ENCODE data around the gene C21orf58. TPM values are rescaled to one million over a fixed set of nuclear protein-coding genes. Genes with fewer than 3 reads are reported as not detected.

The C21orf58 gene
- total and polyA plus RNA-seq, 2 experiments from 2014 or later, result 3.7 to 4.2 TPM

GRCh38 chr21:46369520-46370235, 46.0 kb upstream of the C21orf58 start:
- no peak for TF ChIP-seq EZH2 (IDR thresholded peaks at IDR 0.05; ENCODE audit: insufficient read depth, poor library complexity, severe bottlenecking)
- TF ChIP-seq EZH2phosphoT487 (IDR thresholded peaks at IDR 0.05; ENCODE audit: insufficient read depth, low read depth), result no peak
- no peaks in the 10 kb centered on the region for H3K4me1 ChIP-seq (ENCODE audit: insufficient read depth)
- H3K79me2 ChIP-seq (ENCODE audit: insufficient read depth), result peaks cover 66% of the 10 kb centered on the region
- no peaks in the 10 kb centered on the region for H3F3A ChIP-seq (ENCODE audit: insufficient read depth)
- no peak overlapping the region for H2AFZ ChIP-seq
- in situ Hi-C loops (cut with MboI), result loop anchor here (10.0 kb wide), 1 partner anchor 55 kb away; no protein-coding TSS in a partner anchor
- no peaks in the 10 kb centered on the region for H3K9me3 ChIP-seq (ENCODE audit: low read depth)
- no peak overlapping the region for H3K4me3 ChIP-seq
- H3K9me2 ChIP-seq (ENCODE audit: insufficient read depth), result no peaks in the 10 kb centered on the region
- WGBS, 2 experiments (ENCODE audit: low coverage in 1 of 2, low lambda C conversion rate in 2 of 2, missing lambda C conversion rate in 2 of 2), result 94 to 95% methylated on average over 13 to 20 of the region's 20 CpGs
- H3K27me3 ChIP-seq (replicated peaks; ENCODE audit: insufficient read depth), result no peaks in the 10 kb centered on the region
- no peak overlapping the region for H3K4me2 ChIP-seq (ENCODE audit: unreplicated experiment)
- peaks cover 7% of the 10 kb centered on the region; the same call in 1 of the 2 replicates for H3K36me3 ChIP-seq (ENCODE audit: low read depth)
- H3K27ac ChIP-seq, result no peak overlapping the region
- H4K20me1 ChIP-seq (ENCODE audit: insufficient read depth), result no peaks in the 10 kb centered on the region
- DNase-seq, result no peak
- no peak overlapping the region for H3K9ac ChIP-seq

DNA sequence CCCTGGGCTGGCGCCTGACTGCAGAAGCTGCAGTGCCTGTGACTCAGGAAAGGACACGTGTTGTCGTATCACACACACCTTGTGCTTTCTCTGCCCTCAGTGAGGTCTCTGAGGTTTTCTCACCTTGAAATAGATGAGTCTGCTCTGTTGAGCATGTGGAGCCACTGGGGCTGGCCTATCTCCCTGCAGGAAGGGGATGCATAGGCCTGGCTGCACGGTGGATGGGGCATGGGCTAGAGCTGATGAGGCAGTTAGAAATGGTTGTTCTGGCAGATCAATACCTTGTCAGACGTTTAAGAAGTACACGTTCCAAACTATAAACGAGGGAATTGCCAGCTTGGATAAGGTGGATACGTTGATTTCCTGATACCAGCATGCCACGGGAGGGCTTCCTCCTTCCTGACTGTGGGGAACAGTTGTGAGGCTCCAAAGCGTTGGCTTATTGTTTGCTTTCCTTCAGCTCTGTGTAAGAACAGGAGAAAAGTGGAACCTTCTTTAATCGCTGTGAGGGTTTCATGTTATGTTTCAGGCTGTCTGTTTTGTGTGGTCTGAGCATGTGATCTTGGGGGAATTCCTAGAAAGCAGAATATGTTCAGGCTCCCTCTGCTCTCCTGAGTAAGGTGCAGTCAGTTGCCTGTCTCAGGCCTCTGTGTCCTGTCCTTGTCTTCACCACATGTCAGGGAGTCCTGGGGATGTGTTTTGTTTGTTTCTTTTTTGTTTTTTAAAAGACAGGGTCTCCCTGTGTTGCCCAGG, 45.0 kb upstream of the C21orf58 start:
- 79 to 81% methylated on average over 11 of the region's 11 CpGs for WGBS, 2 experiments (ENCODE audit: low coverage in 1 of 2, low lambda C conversion rate in 2 of 2, missing lambda C conversion rate in 2 of 2)
- no peaks in the 10 kb centered on the region for H4K20me1 ChIP-seq (ENCODE audit: insufficient read depth)
- no peaks in the 10 kb centered on the region for H3F3A ChIP-seq (ENCODE audit: insufficient read depth)
- no peak overlapping the region for H3K9ac ChIP-seq
- H3K4me1 ChIP-seq (ENCODE audit: insufficient read depth), result no peaks in the 10 kb centered on the region
- H3K4me3 ChIP-seq, result no peak overlapping the region
- no peak for DNase-seq
- H3K27ac ChIP-seq, result no peak overlapping the region
- H2AFZ ChIP-seq, result no peak overlapping the region
- H3K9me3 ChIP-seq (ENCODE audit: low read depth), result no peaks in the 10 kb centered on the region
- H3K9me2 ChIP-seq (ENCODE audit: insufficient read depth), result no peaks in the 10 kb centered on the region
- TF ChIP-seq EZH2 (IDR thresholded peaks at IDR 0.05; ENCODE audit: insufficient read depth, poor library complexity, severe bottlenecking), result no peak
- no peak for TF ChIP-seq EZH2phosphoT487 (IDR thresholded peaks at IDR 0.05; ENCODE audit: insufficient read depth, low read depth)
- H3K79me2 ChIP-seq (ENCODE audit: insufficient read depth), result peaks cover 57% of the 10 kb centered on the region
- H3K27me3 ChIP-seq (replicated peaks; ENCODE audit: insufficient read depth), result no peaks in the 10 kb centered on the region
- in situ Hi-C loops (cut with MboI), result loop anchor here (10.0 kb wide), 1 partner anchor 56 kb away; no protein-coding TSS in a partner anchor
- H3K36me3 ChIP-seq (ENCODE audit: low read depth), result peaks cover 7% of the 10 kb centered on the region; the same call in 1 of the 2 replicates
- no peak overlapping the region for H3K4me2 ChIP-seq (ENCODE audit: unreplicated experiment)

DNA sequence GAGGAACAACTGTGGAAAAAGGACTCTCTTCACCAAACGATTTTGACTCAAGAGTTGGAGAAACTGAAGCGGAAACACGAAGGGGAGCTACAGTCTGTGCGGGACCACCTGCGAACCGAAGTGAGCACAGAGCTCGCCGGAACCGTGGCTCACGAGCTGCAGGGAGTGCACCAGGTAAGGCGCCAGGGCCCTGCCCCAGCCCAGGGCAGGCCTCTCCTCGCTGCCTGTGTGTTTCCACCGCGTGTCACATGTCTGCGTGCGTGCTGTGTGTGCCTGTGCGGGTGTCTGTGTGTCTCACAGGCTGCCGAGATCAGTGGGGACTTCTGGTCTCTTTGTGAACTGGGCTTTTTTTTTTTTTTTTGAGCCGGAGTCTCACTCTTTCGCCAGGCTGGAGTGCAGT, 43.3 kb upstream of the C21orf58 start:
- Histone ChIP-seq H3K4me3 (no peak overlapping the region), H3K36me3 (ENCODE audit: low read depth) (peaks cover 18% of the 10 kb centered on the region; the same call in 1 of the 2 replicates), H3K9me3 (ENCODE audit: low read depth) (no peaks in the 10 kb centered on the region), H3K79me2 (ENCODE audit: insufficient read depth) (peaks cover 42% of the 10 kb centered on the region), H3K4me2 (ENCODE audit: unreplicated experiment) (no peak overlapping the region), H3K9ac (no peak overlapping the region), H4K20me1 (ENCODE audit: insufficient read depth) (no peaks in the 10 kb centered on the region), H3K4me1 (ENCODE audit: insufficient read depth) (no peaks in the 10 kb centered on the region), H3K27me3 (replicated peaks; ENCODE audit: insufficient read depth) (no peaks in the 10 kb centered on the region), H3F3A (ENCODE audit: insufficient read depth) (no peaks in the 10 kb centered on the region), H2AFZ (no peak overlapping the region), H3K27ac (no peak overlapping the region), H3K9me2 (ENCODE audit: insufficient read depth) (no peaks in the 10 kb centered on the region)
- TF ChIP-seq EZH2 (IDR thresholded peaks at IDR 0.05; ENCODE audit: insufficient read depth, poor library complexity, severe bottlenecking), result no peak
- no peak for TF ChIP-seq EZH2phosphoT487 (IDR thresholded peaks at IDR 0.05; ENCODE audit: insufficient read depth, low read depth)
- no peak for DNase-seq
- WGBS, 2 experiments (ENCODE audit: low coverage in 1 of 2, low lambda C conversion rate in 2 of 2, missing lambda C conversion rate in 2 of 2), result 96 to 98% methylated on average over 20 of the region's 20 CpGs
- in situ Hi-C loops (cut with MboI), result loop anchor here (10.0 kb wide), 1 partner anchor 58 kb away; no protein-coding TSS in a partner anchor

DNA sequence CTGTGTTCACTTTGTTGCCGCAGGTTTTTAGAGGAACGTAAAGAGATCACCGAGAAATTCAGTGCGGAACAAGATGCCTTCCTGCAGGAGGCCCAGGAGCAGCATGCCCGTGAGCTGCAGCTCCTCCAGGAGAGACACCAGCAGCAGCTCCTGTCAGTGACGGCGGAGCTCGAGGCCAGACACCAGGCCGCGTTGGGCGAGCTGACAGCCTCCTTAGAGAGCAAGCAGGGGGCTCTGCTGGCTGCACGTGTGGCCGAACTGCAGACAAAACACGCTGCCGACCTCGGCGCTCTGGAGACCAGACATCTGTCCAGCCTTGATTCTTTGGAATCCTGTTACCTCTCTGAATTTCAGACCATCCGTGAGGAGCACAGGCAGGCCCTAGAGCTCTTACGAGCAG, 42.9 kb upstream of the C21orf58 start:
- H3F3A ChIP-seq (ENCODE audit: insufficient read depth), result no peaks in the 10 kb centered on the region
- no peak overlapping the region for H3K4me2 ChIP-seq (ENCODE audit: unreplicated experiment)
- DNase-seq, result no peak
- H3K27me3 ChIP-seq (replicated peaks; ENCODE audit: insufficient read depth), result no peaks in the 10 kb centered on the region
- H3K9ac ChIP-seq, result no peak overlapping the region
- peaks cover 41% of the 10 kb centered on the region for H3K79me2 ChIP-seq (ENCODE audit: insufficient read depth)
- H2AFZ ChIP-seq, result no peak overlapping the region
- H3K36me3 ChIP-seq (ENCODE audit: low read depth), result peaks cover 18% of the 10 kb centered on the region; the same call in 1 of the 2 replicates
- no peak overlapping the region for H3K27ac ChIP-seq
- TF ChIP-seq EZH2 (IDR thresholded peaks at IDR 0.05; ENCODE audit: insufficient read depth, poor library complexity, severe bottlenecking) (no peak), EZH2phosphoT487 (IDR thresholded peaks at IDR 0.05; ENCODE audit: insufficient read depth, low read depth) (no peak)
- no peaks in the 10 kb centered on the region for H3K9me3 ChIP-seq (ENCODE audit: low read depth)
- 88 to 89% methylated on average over 19 of the region's 19 CpGs for WGBS, 2 experiments (ENCODE audit: low coverage in 1 of 2, low lambda C conversion rate in 2 of 2, missing lambda C conversion rate in 2 of 2)
- H4K20me1 ChIP-seq (ENCODE audit: insufficient read depth), result no peaks in the 10 kb centered on the region
- H3K4me3 ChIP-seq, result no peak overlapping the region
- H3K9me2 ChIP-seq (ENCODE audit: insufficient read depth), result no peaks in the 10 kb centered on the region
- H3K4me1 ChIP-seq (ENCODE audit: insufficient read depth), result no peaks in the 10 kb centered on the region
- in situ Hi-C loops (cut with MboI), result loop anchor here (10.0 kb wide), 1 partner anchor 58 kb away; no protein-coding TSS in a partner anchor

Data from GM23248 (cell line).